Measurements from ENCODE around the gene HJV.
A peak's percentile ranks its signal among the peaks of the same experiment; 100 is the strongest.

HJV gene

GRCh38 chr1:146021050-146021445 lies 487 bp downstream of the HJV start:
- no peak for DNase-seq

- DNase-seq: no peak
Measured at GRCh38 chr1:146020058-146021049, 1.2 kb downstream of the HJV start.

- DNase-seq: no peak
Measured at GRCh38 chr1:146019231-146020057, 2.1 kb downstream of the HJV start.

- DNase-seq: no peak
Measured at GRCh38 chr1:146016891-146017290, 4.6 kb downstream of the HJV start.

- no peak for DNase-seq
Measured at GRCh38 chr1:146013559-146013922, 8.0 kb downstream of the HJV start.

- DNase-seq: peak; percentile 75
Measured at GRCh38 chr1:146012703-146013558, 8.6 kb downstream of the HJV start.

GRCh38 chr1:146010126-146010738 lies 11.3 kb downstream of the HJV start:
- no peak for DNase-seq

GRCh38 chr1:146007489-146008133 lies 13.9 kb downstream of the HJV start:
- no peak for DNase-seq

GRCh38 chr1:146001709-146002108 lies 19.8 kb downstream of the HJV start:
- no peak for DNase-seq

GRCh38 chr1:145999321-146000024 lies 22.1 kb downstream of the HJV start:
- DNase-seq: peak; percentile 39

- no peak for DNase-seq
Measured at GRCh38 chr1:145997718-145998023, 23.9 kb downstream of the HJV start.

GRCh38 chr1:145997016-145997717 lies 24.4 kb downstream of the HJV start:
- DNase-seq: peak; percentile 67

GRCh38 chr1:145996433-145997015 lies 25.0 kb downstream of the HJV start, which contains the start of gene TXNIP:
Gene TXNIP (minus strand): TSS chr1:145996579. CDS start chr1:145996266, 313 bp downstream.
- peak; percentile 97 for DNase-seq

- DNase-seq: no peak
Measured at GRCh38 chr1:145995964-145996432, 25.5 kb downstream of the HJV start.

GRCh38 chr1:145995148-145995881 lies 26.2 kb downstream of the HJV start:
- DNase-seq: no peak

GRCh38 chr1:145994391-145995120 lies 27.0 kb downstream of the HJV start:
- peak; percentile 60 for DNase-seq

- no peak for DNase-seq
Measured at GRCh38 chr1:145993618-145994390, 27.7 kb downstream of the HJV start.

Measured in activated CD4-positive, alpha-beta T cell treated with anti-CD3 and anti-CD28 coated beads, Interleukin-2, Interleukin-6, amounts not matched to agents 100 ng/mL and 50 ng/mL, durations not matched to agents 16 hours and 8 hours (primary cell).